Activated CD8-positive, alpha-beta memory T cell treated with anti-CD3 and anti-CD28 coated beads, Interleukin-2, amount 50 U/mL, for 48 hours (primary cell): ENCODE results near the gene MNX1.

Experiments
- DNase-seq: peaks from one replicate; pipeline ENCODE4 v3.0.0-alpha.2; 2020

Gene MNX1

GRCh38 chr7:157014635-157015555 is 4.4 kb upstream of the MNX1 start:
- DNase-seq = no peak

DNA sequence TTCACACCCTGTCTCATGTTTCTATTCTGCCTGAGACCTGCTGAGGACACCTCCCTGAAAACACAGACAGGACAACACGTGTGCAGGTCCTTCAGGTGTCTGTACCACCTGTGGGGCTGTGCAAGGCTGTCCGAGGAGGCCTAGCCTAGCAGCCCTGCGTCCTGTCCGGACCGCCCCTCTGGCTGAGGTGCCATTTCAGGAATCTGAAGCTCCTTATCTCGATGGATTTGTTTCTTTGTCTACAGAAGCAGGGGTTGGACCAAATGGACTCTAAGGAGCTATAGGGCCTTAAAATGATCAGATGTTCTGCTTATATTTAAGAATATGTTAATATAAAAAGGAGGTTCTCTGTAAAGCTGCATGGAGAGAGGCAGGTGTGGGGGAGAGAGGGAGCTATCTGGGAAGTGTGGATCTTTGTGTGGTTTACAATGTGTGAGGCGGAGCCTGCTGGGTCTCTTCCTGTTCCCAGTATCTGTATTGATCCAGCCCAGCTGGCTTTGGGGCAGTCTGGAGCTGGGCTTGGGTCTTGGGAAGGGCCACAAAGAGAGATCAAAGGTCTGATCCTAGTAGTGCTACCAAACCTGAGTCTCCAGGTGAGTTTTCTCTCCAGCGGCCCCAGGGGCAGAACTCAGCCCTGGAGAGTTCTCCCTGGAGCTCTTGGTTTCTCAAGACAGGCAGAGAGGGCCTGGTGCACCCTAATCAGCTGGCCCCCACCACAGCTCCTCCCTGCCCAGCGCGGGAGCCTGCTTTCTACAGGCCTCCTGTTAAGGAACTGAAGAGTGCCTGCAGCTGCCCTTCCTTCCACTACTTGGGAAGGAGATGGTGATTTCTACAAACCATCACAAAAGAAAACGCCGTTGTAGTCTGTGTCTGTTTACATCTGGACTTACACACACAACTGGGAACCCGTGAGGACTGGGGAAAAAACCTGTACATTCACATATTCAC is 3.4 kb upstream of the MNX1 start:
- no peak for DNase-seq

DNA sequence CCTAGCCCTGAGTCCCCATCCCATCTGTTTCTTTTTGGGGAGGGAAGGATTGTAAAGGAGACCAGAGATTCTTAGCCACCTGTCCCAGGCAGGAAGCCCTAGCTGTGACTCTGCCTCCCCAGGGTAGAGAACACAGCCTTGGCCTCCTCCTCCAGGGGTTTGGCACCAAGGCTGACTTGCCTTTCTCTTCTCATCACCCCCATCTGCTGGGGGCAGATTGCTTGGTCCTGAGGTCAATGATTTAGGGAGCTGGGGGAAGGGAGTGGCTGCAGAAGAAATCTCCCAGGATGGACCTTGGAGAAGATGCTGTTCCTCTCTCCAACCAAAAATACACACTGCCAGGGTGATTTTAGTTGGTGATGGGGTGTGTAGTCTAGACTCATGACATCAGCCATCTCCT is 2.6 kb upstream of the MNX1 start:
- DNase-seq = no peak

- no peak for DNase-seq
Observed at GRCh38 chr7:157012113-157012547, 1.7 kb upstream of the MNX1 start.

GRCh38 chr7:157011333-157012112 is 1.1 kb upstream of the MNX1 start:
- no peak for DNase-seq

GRCh38 chr7:157009778-157010587 is 480 bp downstream of the MNX1 start:
- DNase-seq = no peak

DNA sequence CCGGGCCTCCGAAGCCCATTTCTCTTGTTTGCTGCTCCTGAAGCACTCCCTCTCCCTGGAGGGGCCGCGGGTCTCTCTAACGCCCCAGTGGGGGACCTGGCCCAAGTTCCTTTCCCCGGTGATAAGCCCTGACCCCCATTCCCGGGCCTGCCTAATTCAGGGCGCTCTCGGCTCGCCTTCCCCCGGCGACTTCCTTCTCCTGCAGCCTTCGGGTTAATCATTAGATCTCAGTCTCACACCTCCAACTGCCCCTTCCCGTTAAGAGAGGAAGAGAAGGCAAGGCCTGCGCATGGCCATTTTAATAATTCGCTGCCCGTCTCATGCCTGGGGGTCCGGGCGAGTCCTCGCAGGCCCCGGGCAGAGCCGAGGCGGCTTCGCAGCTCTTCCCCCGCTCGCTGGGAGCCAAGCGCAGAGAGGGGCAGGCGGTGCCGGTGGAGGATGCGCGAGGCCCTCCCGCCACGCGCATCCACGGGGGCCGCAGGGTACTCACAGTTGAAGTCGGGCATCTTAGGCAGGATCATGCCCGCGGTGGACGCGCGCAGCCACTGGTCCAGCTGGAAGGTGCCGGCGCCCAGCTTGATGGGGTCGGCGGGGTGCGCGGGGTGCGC is 1.2 kb downstream of the MNX1 start:
- no peak for DNase-seq

- peak; percentile 51 for DNase-seq
Observed at GRCh38 chr7:157008206-157009169, 2.0 kb downstream of the MNX1 start.

GRCh38 chr7:157007470-157008066 is 2.9 kb downstream of the MNX1 start:
- DNase-seq = peak; percentile 51

GRCh38 chr7:157006829-157007469 is 3.5 kb downstream of the MNX1 start:
- DNase-seq = peak; percentile 48

DNA sequence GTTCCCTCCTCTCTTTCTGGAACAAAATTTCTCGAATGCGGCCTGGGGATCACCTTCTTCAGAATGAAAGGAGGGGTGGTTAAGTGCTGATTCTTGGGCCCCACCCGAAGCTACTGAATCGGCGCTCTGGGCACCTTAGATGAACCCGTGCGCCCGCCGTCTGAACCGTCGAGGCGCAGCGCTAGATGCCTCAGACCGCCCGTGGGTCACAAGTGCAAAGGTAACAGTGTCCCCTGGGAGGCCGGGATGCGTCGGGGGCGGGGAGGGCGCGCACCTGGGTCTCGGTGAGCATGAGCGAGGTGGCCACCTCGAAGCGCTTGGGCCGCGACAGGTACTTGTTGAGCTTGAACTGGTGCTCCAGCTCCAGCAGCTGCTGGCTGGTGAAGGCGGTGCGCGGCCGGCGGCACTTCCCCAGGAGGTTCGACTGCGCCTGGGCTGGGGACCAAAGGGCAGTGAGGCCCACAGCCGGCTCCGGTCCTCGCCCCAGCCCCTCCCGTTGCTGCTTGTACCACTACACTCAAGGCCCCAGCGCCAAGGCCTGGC is 4.2 kb downstream of the MNX1 start:
- peak; percentile 63 for DNase-seq

DNA sequence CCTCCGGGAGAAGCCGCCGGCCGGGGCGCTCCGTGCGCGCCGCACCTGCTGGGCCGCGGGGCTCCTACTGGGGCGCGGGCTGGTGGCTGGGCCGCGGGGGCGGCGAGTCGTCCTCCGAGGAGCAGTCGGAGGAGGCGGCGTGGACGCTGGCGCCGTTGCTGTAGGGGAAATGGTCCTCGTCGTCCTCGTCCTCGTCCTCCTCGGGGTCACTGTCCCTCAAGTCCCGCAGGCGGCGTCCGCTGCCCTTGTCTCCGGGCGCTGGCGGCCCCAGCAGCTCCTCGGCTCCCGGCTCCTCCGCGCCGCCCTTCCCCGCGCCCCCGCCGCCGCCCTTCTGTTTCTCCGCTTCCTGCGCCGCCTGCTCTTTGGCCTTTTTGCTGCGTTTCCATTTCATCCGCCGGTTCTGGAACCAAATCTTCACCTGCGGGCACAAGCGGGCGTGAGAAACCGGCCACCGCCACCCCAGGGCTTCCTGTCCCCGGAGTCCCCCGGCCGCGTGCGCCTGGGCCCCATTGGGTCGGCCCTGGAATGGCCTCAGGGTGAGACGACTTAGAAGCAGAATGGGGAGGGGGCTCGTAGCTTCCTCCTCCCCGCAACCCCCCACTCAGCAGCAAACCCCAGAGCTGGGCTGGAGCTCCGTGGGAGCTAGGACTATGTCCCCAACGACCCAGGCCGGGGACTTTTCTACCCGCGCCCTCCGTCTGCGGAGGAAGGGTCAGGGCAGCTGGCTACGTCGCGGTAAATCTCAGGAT is 4.8 kb downstream of the MNX1 start:
- DNase-seq = peak; percentile 60

- peak; percentile 55 for DNase-seq
Observed at GRCh38 chr7:157004521-157005455, 5.7 kb downstream of the MNX1 start.

DNA sequence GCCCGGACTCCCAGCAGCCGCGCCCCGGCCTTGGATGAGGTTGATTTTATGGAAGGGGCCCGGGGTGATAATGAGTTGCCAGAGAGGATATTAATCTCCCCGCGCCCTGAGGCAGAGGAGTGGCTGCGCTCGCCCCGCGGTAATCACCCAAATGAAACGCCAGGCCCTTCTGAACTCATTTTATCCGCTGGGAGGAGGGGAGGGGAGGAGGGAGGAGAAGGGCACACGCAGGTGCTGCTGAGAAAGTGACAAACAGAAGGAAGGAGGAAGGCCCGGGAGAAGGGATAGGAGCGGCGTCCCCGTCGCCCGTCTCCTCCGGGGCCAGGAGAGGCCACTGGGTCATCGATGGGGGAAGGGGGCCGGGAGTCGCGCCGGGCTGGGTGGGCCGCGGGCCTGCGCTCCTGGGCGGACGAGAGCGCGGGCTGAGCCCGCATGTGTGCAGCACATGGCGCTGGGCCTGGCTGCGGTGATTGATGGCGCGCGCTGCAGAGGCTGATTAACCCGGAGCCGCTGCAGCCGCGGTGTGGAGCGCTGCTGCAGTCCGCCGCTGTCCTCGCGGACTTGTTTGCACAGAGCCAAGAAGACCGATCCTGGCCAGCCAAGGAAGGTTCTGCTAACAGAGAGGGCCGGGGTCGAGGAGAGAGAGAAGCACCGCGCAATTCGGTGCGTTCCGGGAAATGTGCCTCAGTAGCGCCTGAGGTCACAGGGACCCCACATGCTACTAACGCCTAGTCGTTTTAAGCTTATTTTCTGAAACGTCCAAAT is 6.5 kb downstream of the MNX1 start:
- DNase-seq = peak; percentile 61

DNA sequence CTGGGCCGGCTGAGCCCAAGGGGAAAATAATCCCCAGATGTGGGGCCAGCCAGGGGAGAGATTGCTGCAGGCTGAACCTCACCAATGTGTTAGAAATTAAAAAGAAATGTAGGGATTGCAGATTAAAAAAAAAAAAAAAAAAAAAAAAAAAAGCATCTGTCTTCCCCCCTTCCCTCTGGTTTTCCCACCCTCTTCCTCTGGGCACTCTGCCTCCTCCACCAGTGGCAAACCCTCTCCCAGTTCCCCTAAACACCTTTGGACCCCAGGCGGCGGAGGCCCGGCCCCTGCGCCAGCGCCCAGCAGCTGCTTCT is 7.1 kb downstream of the MNX1 start:
- no peak for DNase-seq

- peak; percentile 53 for DNase-seq
Observed at GRCh38 chr7:157002819-157003421, 7.5 kb downstream of the MNX1 start.
